PC-9 (cell line): Measurements from ENCODE around the gene SUPT7L.

Source experiments
- CTCF ChIP-seq: fragments of 200-600 bp; sonication (generic); conservative IDR thresholded peaks from 2 replicates; pipeline ENCODE4 v1.6.1; 2017; ENCODE audit warnings: mixed run types, antibody characterized with exemption, mild to moderate bottlenecking, moderate library complexity
- EZH2 ChIP-seq: fragments of 200-600 bp; sonication (generic); IDR thresholded peaks from 2 replicates; pipeline ENCODE4 v1.8.0; 2017; ENCODE audit warnings: antibody characterized with exemption, low read depth

- TF ChIP-seq CTCF: no peak
- no peak for TF ChIP-seq EZH2
These were observed 40.5 kb downstream of the SUPT7L start for GRCh38 chr2:27622921-27623384.
